Urinary bladder (tissue), 4 donors: ENCODE data around the gene CDC5L. TPM values are rescaled to one million over a fixed set of nuclear protein-coding genes. Genes with fewer than 3 reads are reported as not detected.

Experiments
- DNase-seq: peaks from one replicate; pipeline ENCODE4 v3.0.0-alpha.2; 2015; ENCODE audit errors: extremely low spot score
- H3K27ac ChIP-seq: one replicate; pipeline ENCODE4 v1.5.1; 2013; ENCODE audit warnings: low read depth, mild to moderate bottlenecking, moderate library complexity
- H3K36me3 ChIP-seq: one replicate; pipeline ENCODE4 v1.6.1; 2013; ENCODE audit warnings: mild to moderate bottlenecking, moderate library complexity; ENCODE audit not compliant: insufficient read depth
- H3K4me1 ChIP-seq: one replicate; pipeline ENCODE4 v1.6.1; 2013; ENCODE audit warnings: mild to moderate bottlenecking, moderate library complexity; ENCODE audit not compliant: insufficient read depth
- H3K4me3 ChIP-seq: one replicate; pipeline ENCODE4 v1.5.1; 2013; ENCODE audit warnings: low read depth, low read length
- WGBS: extraction: QIAGEN DNeasy Blood & Tissue Kit; methylation state at CpG from one replicate; pipeline ENCODE4 v1.1.7; 2013; 5-methylcytosine and 5-hydroxymethylcytosine counted together
- polyA plus RNA-seq: library from polyadenylated mRNA; stranded (reverse); fragments of 200-250 nt; gene quantifications from one replicate; pipeline ENCODE4 v1.2.3, GENCODE V29; 2013
- total RNA-seq: library from RNA; depleted of rRNA; stranded (reverse); fragments of >200 nt; gene quantifications from one replicate; pipeline ENCODE4 v1.2.3, GENCODE V29; 2014
- donor health status: healthy with polysubstance abuse.
- donor health status: healthy.

Gene CDC5L
- total and polyA plus RNA-seq, 2 donors: 14.7 to 38.4 TPM

DNA sequence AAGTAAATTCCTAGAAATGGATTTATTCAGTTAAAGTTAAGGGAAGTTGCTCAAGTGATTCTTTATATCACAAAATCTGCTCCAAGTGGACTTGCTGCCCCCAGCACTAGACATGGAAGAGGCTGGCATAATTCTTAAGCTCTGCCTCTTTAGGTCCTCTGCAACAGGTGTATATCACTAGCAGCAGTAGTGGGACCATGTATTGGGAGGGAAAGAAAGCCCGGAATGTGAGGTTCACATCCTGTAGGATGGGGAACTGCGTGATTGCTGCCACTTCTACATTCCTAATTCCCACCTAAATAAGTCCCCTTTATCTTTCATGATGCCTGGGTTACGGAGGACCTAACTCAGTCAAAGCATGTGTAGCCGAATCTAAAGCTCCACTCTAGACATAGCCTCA, 31.9 kb upstream of the CDC5L start:
- H3K27ac ChIP-seq: no peak overlapping the region
- DNase-seq: no peak
- 66% methylated on average over 4 of the region's 4 CpGs for WGBS
- no peak overlapping the region for H3K4me3 ChIP-seq
- H3K4me1 ChIP-seq: no peaks in the 10 kb centered on the region
- H3K36me3 ChIP-seq: no peaks in the 10 kb centered on the region

DNA sequence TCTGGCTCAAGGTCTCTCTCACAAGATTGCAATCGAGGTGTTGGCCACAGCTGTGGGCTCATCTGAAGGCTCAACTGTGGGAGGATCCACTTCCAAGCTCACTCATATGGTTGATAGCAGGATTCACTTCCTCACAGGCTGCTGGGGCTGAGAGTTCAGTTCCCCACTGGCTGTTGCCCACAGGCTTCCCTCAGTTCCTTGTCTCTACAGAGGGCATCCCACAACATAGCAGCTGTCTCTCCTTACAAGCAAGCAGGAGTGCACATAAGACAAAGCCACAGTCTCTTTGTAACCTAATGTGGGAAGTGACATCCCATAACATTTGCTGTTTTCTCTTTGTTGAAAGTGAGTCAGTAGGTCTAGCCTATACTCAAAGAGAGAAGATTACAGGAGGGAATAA, 31.0 kb upstream of the CDC5L start:
- H3K4me1 ChIP-seq: no peaks in the 10 kb centered on the region
- H3K36me3 ChIP-seq: no peaks in the 10 kb centered on the region
- H3K4me3 ChIP-seq: no peak overlapping the region
- H3K27ac ChIP-seq: no peak overlapping the region
- 55% methylated on average over 1 of the region's 1 CpG for WGBS
- DNase-seq: no peak

DNA sequence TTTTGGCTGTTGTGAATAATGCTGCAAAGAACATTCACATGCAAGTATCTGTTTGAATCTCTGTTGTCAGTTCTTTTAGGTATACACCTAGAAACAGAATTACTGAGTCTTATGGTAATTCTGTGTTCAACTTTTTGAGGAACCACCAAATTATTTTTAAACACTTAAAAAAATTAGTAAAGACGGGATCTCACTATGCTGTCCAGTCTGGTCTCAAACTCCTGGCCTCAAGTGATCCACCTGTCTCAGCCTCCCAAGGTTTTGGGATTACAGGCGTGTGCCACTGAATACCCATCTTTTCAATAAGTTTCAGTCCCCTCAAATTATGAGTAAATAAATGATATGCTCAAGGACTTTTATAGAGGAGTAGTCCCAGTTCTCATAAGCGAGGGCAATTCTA, 27.5 kb upstream of the CDC5L start:
- H3K4me3 ChIP-seq: no peak overlapping the region
- H3K27ac ChIP-seq: no peak overlapping the region
- no peak for DNase-seq
- no peaks in the 10 kb centered on the region for H3K4me1 ChIP-seq
- no peaks in the 10 kb centered on the region for H3K36me3 ChIP-seq
- WGBS: 74% methylated on average over 3 of the region's 3 CpGs

- DNase-seq: no peak
- no peaks in the 10 kb centered on the region for H3K36me3 ChIP-seq
- H3K4me1 ChIP-seq: no peaks in the 10 kb centered on the region
- 68% methylated on average over 6 of the region's 6 CpGs for WGBS
- no peak overlapping the region for H3K4me3 ChIP-seq
- H3K27ac ChIP-seq: no peak overlapping the region
Measured at GRCh38 chr6:44361947-44362346, 25.6 kb upstream of the CDC5L start.

- Histone ChIP-seq H3K4me3 (no peak overlapping the region), H3K27ac (no peak overlapping the region), H3K4me1 (no peaks in the 10 kb centered on the region), H3K36me3 (no peaks in the 10 kb centered on the region)
- WGBS: 95% methylated on average over 3 of the region's 3 CpGs
- no peak for DNase-seq
Measured at GRCh38 chr6:44363377-44363926, 24.1 kb upstream of the CDC5L start.

DNA sequence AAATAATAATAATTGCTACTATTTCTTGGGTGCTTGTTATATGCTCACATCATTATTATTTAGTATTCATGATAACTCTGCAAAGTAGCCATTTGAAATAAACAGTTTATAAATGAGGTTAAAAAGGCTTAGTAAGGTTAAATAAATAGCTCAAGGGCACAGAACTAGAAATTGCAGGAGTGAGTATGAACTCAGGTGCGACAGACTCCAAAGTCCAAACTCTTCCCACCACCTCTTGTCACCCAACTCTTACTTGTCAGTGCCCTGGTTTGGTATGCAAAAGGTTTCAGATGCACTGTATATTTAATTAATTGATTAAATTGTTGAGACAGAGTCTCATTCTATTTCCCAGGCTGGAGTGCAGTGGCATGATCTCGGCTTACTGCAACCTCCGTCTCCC, 20.7 kb upstream of the CDC5L start:
- H3K36me3 ChIP-seq: no peaks in the 10 kb centered on the region
- no peak overlapping the region for H3K4me3 ChIP-seq
- DNase-seq: no peak
- H3K27ac ChIP-seq: no peak overlapping the region
- H3K4me1 ChIP-seq: no peaks in the 10 kb centered on the region
- 91% methylated on average over 3 of the region's 3 CpGs for WGBS

DNA sequence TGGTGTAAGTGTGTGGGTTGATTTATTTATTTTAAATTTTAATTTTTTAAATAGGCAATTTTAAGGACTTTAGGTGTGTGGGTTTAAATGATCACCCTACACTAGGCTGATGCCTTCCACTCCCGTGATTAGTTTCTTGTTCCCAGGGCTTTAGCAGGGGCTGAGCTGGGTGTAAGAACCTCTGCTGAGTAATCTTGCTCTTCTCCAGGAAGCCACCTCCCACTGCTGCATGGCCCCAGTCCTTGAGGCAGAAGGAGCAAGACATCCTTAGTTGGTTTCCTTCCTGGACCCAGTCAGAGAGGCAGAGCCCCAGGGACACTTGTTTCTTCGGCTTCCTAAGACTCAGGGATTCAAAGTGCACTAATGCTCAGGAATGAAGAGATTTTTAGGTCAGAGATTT, 19.8 kb upstream of the CDC5L start:
- no peak for DNase-seq
- no peak overlapping the region for H3K4me3 ChIP-seq
- H3K4me1 ChIP-seq: no peaks in the 10 kb centered on the region
- WGBS: 50% methylated on average over 2 of the region's 2 CpGs
- no peaks in the 10 kb centered on the region for H3K36me3 ChIP-seq
- H3K27ac ChIP-seq: no peak overlapping the region

DNA sequence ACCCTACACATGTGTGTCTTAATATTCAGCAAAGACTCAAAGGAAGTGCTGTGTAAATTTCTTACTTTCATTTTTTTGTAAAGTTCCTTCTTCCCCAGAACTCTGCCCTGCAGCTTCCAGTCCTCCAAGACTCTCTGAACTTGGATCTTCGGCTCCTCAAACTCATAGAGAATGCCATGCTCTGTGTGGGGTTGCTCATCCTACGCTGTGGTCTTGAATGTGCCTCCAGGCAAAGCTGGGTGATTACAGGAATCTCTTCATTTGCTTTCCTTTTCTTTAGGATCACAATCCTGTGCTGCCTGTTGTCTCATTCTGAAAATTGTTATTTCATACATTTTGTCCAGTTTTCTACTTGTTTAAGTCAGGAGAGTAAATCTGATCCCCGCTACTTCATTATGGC, 14.5 kb upstream of the CDC5L start:
- Histone ChIP-seq H3K27ac (no peak overlapping the region), H3K4me1 (no peaks in the 10 kb centered on the region), H3K36me3 (no peaks in the 10 kb centered on the region), H3K4me3 (no peak overlapping the region)
- DNase-seq: no peak
- 84% methylated on average over 3 of the region's 3 CpGs for WGBS

DNA sequence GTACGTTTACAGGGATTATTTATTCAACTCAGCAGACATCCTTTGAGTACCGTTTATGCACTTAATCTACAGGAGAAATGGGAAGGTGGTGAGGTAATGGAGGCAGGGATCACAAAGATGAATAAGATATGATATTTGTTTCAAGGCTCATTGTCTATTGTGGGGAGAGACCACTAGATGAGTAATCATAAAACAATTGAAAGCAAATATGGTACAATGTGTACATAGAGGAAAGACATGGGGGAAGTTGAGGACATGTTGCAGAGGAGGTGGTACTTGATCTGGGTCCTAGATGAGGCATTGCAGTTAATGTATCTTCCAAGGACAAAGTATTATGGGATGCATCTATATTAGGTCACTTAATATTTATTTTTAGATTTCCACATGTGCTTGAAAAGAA, 13.7 kb upstream of the CDC5L start:
- no peaks in the 10 kb centered on the region for H3K4me1 ChIP-seq
- no peak overlapping the region for H3K4me3 ChIP-seq
- DNase-seq: no peak
- 53% methylated on average over 2 of the region's 2 CpGs for WGBS
- no peak overlapping the region for H3K27ac ChIP-seq
- H3K36me3 ChIP-seq: no peaks in the 10 kb centered on the region

GRCh38 chr6:44375071-44375470, 12.4 kb upstream of the CDC5L start:
- 86% methylated on average over 3 of the region's 3 CpGs for WGBS
- no peaks in the 10 kb centered on the region for H3K4me1 ChIP-seq
- no peaks in the 10 kb centered on the region for H3K36me3 ChIP-seq
- DNase-seq: no peak
- no peak overlapping the region for H3K4me3 ChIP-seq
- H3K27ac ChIP-seq: no peak overlapping the region

DNA sequence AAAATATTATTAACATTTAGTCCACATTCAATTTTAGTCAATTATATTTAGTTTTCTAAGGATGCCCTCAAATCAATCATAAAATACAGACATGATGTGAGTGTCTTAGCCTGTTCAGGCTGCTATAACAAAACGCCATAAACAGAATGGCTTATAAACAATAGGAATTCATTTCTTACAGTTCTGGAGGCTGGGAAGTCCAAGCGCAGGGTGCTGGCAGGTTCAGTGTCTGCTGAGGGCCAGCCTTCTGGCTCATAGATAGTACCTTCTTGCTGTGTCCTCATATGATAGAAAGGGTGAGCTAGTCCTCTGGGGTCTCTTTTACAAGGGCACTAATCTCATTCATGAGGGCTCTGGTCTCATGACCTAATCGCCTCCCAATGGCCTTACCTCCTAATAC, 10.0 kb upstream of the CDC5L start:
- H3K4me1 ChIP-seq: no peaks in the 10 kb centered on the region

DNA sequence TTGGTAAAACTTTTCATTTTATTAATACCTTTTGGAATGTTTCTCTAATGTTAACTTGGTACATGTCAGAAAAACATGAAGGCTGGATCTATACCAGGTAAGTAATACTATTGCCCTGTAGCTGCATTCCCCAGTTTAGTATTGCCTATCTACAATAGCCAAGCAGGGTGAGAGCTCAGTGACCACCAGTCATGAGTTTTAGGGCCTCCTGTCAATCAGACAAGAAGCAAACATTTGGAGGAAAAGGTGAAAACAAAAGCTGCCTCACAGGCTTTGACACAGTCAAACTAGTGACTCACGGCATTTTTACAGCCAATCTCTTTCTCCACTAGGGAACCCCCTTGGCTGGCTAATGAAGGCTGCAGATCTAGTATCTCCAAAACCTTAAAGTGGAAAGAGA, 9.5 kb upstream of the CDC5L start:
- Histone ChIP-seq H3K27ac (no peak overlapping the region), H3K4me1 (no peaks in the 10 kb centered on the region), H3K4me3 (no peak overlapping the region), H3K36me3 (no peaks in the 10 kb centered on the region)
- WGBS: 35% methylated on average over 1 of the region's 1 CpG
- no peak for DNase-seq

More for the DNA sequence above, 10.0 kb upstream of the CDC5L start:
- DNase-seq: no peak
- Histone ChIP-seq H3K4me3 (no peak overlapping the region), H3K27ac (no peak overlapping the region), H3K36me3 (no peaks in the 10 kb centered on the region)
- 84% methylated on average over 3 of the region's 3 CpGs for WGBS

DNA sequence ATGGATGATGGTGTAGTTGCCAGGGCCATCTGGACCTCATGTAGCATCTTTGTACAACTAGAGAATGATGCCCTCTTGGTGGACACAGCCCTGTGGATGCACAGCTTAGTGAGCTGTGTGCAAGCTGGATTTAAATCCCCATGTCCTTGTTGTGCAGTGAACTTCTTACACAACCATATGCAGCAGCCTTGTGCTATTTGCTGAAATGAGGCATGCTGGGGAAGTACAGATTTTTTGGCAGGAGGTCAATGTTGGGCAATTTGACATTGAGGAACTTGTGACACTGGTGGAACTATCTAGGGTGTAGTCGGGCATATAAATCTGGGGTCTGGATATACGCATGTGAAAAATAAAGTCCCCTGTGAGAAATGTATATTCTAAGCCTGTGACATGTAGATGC, 5.8 kb upstream of the CDC5L start:
- DNase-seq: no peak
- Histone ChIP-seq H3K4me3 (no peak overlapping the region), H3K4me1 (no peaks in the 10 kb centered on the region), H3K27ac (no peak overlapping the region), H3K36me3 (no peaks in the 10 kb centered on the region)
- 82% methylated on average over 2 of the region's 2 CpGs for whole genome bisulfite sequencing

GRCh38 chr6:44386364-44386928, 1.1 kb upstream of the CDC5L start:
- Histone ChIP-seq H3K36me3 (no peaks in the 10 kb centered on the region), H3K4me1 (no peaks in the 10 kb centered on the region), H3K4me3 (no peak overlapping the region), H3K27ac (no peak overlapping the region)
- DNase-seq: no peak
- WGBS: 35% methylated on average over 6 of the region's 6 CpGs

- Histone ChIP-seq H3K4me1 (no peaks in the 10 kb centered on the region), H3K36me3 (no peaks in the 10 kb centered on the region), H3K27ac (peak overlapping the region; percentile 44), H3K4me3 (peak overlapping the region; percentile 72)
- DNase-seq: peak; percentile 29
- WGBS: 5% methylated on average over 8 of the region's 8 CpGs
Measured at GRCh38 chr6:44386929-44387345, 569 bp upstream of the CDC5L start.
